Activated CD8-positive, alpha-beta memory T cell treated with anti-CD3 and anti-CD28 coated beads for 1 hour (primary cell): Measurements from ENCODE around the gene CELF2.
"Not testable (repeated sequence)": the region's sequence is repeated elsewhere in the genome, so short reads cannot be mapped to it uniquely, and the experiment has no call there.

Source experiments
- DNase-seq, 2 donors: peaks; one replicate each; pipeline ENCODE4 v3.0.0-alpha.2; 2020; ENCODE audit warnings: low read depth in 1 of 2; ENCODE audit errors: extremely low read depth in 1 of 2

The CELF2 gene

DNA sequence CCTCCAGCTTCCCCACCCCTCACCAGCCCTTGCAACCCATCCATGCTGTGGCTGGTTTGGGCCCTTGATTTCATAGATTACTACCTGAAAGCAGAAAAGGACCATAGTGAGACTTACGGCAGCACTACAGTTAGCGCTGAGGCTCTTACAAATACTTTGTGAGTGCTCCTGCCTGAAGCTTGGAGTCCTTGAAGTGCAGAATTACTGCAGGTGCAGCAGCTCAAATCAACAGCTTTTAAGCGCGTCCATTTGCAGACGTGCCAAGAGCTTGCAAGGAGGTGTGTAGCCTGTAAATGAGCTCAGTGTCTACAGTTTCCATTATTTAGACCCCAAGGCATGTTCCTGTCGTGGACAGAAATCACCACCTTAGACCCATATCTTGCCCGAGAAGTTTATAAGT is 103.0 kb downstream of the CELF2 start:
- no peak for DNase-seq

DNA sequence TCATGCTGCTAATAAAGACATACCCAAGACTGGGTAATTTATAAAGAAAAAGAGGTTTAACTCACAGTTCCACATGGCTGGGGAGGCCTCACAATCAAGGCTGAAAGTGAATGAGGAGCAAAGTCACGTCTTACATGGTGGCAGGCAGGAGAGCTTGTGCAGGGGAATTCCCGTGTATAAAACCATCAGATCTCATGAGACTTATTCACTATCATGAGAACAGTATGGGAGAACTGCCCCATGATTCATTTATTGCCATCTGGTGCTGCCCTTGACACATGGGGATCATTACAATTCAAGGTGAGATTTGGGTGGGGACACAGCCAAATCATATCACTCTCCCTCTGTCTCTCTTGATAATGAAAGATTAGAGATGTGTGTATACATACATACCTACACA is 106.2 kb downstream of the CELF2 start:
- DNase-seq = not testable (repeated sequence)

DNA sequence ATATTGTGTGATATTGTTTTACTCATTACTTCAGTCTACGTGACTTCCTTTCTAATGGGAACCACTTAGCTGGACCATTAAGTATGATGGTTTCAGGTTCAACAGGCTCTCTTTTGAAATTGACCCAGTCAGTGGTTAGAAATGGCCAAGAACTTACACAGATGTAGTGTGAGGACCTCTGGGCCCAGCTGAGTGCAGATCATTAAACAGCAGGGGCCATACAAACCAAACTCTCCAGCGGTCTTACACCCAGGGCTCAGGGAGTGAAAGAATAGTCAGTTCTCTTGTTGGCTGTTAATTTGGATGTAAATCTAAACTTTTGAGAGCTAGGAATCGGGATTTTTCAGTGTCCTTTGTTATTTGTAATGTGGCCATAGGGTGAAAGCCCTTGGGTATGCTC is 107.3 kb downstream of the CELF2 start:
- no peak for DNase-seq

DNA sequence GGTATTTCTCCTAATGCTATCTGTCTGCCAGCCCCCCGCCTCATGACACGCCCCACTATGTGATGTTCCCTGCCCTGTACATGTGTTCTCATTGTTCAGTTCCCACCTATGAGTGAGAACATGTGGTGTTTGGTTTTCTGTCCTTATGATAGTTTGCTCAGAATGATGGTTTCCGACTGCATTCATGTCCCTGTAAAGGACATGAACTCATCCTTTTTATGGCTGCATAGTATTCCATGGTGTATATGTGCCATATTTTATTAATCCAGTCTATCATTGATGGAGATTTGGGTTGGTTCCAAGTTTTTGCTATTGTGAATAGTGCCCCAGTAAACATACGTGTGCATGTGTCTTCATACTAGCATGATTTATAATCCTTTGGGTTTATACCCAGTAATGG is 109.3 kb downstream of the CELF2 start:
- DNase-seq = not testable (repeated sequence)

DNA sequence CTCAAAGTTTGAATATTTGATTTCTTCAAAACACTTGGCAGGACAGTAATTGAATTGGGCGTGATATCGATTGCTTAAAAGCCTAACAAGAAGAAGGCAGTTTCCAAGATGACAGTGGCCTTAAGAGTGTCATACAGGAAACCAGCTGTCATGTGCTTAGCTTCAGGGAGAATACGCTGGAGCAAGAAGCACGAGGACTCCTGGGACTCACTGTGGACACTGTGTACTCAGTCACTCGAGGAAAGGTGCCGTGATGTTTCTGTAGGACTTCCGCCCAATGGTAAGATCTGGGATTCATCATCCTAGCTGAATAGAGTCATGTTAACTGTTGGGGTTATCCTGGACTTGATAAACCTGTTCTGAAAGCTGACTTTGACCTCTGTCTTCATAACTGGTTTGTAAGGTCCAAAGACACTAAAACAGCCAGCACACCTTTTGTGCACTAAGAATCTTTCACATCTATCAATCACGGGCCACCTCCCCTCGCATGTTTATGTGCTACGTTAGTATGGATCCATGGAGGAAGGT is 113.5 kb downstream of the CELF2 start:
- DNase-seq = no peak

DNA sequence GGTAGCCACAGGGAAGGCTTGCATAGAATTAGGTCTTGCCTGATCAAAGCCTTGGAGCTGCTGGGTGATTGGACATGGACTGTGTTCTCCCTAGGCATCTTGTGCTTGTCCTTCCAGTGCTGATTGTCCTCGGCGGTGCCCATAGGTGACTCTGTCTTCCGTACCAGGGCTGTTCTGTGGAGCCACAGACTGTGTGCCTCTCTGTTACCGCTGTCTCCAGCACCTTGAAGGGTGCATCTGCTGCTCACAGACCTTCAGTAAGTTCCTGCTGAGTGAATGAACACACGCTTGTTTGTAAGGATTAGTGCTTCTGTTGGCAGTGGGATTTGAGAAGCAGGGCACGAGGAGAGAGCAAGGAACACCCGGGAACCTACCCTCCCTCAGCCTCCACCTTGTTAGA is 116.7 kb downstream of the CELF2 start:
- no peak for DNase-seq

DNA sequence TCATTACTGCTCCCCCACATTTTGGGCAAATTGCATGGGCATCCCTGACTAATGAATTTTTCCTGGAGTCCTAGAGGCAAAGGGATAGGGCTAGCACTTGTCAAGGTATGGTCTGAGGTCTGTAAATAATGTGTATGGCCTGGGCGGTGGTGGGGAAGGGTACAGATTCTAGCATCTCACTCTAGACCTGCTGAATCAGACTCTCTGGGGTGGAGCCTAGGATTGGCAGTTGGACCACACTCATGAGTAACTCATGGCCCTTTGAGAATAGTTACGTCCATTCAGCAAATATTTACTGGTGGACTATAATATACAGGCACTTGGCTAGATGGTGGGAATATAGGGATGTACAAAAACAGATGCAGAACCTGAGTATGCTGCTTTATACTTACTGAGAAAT is 118.0 kb downstream of the CELF2 start:
- no peak for DNase-seq

DNA sequence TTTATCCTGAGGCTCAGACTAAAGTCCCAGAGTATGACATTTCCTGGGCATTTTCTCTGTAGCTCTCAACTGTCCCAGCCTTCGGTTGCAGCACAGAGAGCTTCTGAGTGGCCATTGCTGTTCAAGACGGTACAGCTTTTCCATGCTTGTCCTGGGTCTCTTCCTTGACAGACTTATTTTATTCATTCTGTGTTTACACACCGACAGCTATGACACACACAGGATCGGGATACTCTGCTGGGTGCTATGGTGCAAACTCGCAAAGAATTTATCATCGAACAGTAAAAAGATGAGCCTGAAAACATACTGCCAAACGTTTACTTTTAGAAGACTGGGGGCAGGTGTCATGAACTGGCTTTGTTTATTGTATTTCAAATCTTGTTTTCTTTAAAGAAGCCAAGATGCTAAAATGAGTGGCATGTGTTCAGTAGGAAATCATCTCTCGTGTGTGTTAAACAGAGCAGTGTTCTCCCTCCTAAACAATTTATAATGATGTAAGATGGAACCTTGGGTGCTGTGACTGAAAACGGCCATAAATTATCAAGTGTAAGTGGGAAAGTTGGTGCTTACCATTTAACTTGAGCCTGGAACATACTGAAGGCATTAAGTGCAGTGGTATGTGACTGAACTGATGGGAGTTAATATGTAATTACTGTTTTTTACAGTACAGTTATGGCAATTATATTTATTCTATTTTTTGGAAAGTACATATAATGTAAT is 120.8 kb downstream of the CELF2 start:
- DNase-seq = no peak

DNA sequence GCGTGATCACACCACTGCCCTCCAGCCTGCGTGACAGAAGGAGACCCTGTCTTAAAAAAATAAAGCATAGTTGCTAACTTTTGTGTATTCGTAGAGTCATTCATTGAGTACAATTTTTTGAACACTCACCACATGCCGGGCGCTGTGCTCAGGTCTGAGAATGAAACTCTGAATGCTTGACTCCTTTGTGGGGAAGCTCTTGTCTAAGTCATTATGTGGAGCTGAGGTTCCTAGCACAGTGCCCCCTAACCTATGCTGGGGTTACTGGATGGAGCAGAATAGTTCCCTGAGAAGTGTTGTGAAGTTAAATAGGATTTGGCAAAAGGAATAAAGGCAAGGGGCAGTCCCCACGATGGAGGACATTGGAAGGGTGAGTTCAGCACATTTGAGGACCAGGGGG is 123.3 kb downstream of the CELF2 start:
- DNase-seq = no peak

DNA sequence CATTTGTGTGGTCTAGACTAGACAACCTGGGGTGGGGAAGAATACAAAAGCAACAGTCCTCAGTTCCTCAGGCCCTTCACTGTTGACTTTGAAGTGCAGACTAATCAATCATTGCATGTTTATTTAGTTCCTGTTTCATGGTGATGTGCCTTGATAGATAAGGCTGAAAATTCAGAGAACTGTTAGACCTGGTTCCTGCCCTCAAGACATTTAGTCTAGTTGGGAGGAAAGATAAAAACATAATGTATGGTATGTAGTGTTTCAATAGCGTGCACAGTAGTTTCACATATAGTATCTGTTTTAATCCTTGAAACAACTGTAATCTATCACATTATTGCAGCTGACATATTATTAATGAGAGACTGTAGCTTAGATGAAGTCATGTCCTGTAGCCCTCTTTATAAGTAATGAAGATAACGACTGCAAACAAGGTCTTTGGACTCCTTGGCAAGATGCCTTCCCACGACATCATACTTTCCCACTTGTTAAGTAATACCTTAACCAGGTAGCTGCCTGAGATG is 124.0 kb downstream of the CELF2 start:
- no peak for DNase-seq

DNA sequence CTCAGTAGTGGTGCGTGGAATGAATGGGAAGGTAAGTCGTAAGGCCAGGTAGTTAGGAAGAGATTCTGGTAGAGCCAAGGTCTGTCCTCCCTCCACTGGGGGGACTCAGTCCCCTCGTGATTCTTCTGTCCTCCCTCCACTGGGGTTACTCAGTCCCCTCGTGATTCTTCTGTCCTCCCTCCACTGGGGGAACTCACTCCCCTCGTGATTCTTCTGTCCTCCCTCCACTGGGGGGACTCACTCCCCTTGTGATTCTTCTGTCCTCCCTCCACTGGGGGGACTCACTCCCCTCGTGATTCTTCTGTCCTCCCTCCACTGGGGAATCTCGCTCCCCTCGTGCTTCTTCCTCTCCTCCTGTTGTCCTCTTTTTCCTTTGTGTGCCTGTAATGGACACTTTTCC is 125.1 kb downstream of the CELF2 start:
- DNase-seq = no peak

DNA sequence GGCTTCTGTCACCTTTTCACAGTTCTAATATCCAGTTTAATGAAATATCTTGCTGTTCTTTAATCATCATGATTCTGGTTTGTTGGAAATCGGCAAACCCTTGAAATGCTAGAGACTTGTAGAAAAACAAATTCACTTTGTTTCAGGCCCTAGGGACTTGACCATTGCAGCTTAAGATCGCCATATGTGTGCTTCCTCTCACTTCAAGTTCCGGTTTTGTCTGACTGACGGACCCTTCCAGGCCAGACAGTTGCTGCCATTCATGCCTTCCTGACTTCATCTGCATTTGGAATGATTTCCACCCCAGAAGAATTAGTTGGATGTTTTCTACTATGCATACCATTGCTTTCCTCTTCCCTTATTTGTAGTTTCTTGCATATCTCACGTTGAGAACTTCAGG is 125.6 kb downstream of the CELF2 start:
- no peak for DNase-seq

DNA sequence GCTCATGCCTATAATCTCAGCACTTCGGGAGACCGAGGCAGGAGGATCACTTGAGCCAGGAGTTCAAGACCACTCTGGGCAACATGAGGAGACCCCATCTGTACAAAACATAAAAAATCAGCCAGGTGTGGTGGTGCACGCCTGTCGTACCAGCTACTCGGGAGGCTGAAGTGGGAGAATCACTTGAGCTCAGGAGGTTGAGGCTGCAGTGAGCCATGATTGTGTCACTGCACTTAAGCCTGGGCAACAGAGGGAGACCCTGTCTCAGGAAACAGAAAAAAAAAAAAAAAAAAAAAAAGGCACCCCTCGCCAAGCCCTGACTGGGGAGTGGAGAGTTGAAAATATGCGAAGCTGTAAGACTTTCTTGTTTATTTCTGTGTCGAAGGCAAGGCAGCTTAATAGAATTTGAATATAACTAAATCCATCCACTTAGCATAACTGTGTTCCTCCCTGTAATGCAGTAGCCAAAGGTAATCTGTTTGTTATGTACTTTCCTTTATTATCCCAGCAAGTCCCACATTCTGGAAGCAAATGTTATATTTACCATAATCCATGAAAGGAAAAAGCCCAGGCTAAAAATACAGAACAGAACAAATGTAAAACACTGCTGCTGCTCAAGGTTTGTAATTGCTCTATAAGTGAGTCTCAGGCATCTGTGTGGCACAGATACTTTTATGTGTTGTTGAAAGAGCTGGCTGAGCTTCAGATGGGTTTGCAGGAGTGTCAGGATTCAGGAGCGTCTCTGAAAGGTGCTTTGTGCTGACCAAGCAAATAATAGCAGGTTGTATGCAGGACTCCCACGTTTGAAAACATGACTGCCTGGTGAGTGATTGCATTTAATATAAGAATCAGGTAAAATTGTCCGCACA is 127.2 kb downstream of the CELF2 start:
- no peak for DNase-seq

DNA sequence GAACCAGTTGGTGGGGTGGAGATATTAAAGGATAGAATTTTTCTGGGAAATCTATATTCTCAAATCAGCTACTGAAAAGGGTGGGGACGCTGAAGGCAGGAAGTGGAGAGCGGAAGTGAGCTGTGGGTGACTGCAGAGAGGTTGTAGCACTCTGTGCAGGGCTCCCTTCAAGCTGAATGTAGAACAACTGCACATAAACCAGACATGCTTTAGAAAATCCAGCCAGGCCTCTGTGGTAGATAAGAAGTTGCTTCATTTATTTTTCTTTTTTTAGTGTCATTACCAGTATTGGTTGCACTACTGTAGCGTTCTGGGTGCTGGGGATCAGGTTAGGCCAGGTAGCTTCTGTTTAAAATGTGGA is 127.8 kb downstream of the CELF2 start:
- DNase-seq = peak in 1 of 2 donors; percentile 38

DNA sequence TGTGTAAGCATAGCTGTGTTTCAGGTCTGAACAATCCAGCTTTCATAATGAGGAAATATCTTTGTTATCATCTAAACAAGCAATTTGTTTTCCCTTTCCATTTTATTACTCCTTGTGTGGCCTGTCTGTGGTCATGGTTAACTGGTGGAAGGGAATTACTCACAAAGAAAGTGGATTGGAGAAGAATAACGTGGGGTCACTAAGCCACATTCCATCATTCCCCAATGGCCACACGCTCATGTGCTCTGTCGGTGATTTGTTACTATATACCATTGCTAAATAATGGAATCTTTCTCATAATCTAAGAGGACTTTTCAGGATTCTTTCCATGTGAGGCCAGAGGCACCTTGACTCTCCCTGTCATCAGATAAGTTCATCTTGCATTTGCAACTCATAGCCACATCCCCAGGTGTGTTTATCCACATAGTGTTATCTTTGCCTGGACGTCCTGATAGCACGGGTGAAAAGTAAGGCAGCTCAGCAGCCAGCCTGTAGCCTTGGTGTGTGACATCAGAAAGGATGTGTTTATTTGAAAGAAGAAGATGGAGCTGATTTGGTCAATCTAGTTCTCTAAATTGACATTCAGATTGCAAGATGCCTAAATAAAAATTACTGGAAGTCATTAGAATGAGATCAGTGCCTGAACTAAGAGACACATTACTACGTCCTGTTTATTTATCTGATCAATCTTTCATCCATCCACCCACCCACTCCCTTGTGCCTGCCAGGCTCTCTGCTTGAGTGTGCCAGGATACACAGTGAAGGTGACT is 128.9 kb downstream of the CELF2 start:
- DNase-seq = no peak

DNA sequence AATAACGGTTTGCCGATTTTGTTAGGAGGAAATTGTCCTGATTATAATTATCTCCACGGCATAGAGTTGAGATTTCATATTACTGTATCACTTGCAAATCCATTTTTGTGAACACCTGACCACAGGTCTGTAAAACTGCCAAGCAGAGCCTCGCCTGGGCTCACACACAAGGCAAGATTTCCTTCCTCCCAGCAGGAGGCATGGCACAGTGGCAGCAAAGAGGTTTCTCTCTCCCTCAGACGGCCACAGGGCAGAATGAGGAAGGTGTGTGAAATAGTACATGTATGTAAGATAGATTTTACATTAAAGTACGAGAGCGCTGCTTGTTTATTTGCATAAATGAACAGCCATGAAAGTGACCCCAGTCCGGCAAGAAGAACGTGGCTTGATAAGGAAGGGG is 130.1 kb downstream of the CELF2 start:
- no peak for DNase-seq

DNA sequence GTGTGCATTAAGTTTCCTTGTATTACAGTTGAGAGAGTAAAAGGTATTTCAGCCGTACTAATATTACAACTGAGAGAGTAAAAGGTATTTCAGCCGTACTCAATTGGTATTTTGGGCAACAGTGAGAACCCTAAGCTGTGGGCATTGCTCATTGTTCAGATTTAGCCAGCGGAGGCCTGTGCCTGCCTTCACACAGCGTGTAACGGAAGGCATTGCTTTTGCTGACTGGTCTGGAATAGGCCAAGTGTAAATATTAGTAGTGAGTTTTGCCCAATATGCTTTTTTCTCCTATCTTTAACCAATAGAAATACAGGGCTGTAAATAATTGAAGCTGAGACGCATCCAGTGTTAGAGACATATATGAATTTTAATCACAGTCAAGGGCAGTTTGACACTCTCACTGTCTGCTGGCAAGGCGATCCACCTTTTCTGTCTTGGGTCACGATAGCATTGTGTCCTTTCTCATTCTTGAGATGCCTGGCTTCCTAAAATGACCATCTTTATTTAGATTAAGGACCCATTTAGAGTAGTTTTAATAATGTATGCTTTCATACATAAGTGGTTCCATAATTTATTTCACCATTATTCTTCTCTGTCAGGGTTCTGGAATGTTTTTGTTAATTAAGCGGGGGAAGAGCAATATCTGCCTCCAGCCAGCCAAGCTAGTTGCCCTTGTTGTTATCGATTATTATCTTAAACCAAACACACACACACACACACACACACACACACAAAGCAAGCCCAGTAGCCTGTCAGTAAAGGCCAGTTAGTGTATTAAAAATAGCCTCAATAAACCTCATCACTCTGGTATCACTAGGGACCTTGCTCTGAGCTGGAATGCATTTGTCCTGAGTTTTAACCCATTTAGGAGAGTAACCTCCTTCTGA is 130.7 kb downstream of the CELF2 start:
- DNase-seq = no peak

DNA sequence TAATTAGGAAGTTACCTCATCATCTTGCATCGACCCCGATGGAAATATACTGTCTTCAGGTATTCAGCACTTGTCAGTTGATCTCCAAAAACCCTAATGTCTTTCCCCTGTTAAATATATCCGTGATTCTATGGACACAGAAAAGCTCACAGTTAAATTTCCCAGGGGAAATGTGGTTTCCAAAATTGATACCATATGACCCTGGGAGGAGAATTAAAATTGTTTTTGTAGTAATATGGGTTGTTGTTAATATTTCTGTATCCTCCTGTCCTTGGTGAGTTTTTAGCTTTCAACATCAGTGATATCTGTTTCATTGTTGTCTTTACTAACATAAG is 132.1 kb downstream of the CELF2 start:
- no peak for DNase-seq

DNA sequence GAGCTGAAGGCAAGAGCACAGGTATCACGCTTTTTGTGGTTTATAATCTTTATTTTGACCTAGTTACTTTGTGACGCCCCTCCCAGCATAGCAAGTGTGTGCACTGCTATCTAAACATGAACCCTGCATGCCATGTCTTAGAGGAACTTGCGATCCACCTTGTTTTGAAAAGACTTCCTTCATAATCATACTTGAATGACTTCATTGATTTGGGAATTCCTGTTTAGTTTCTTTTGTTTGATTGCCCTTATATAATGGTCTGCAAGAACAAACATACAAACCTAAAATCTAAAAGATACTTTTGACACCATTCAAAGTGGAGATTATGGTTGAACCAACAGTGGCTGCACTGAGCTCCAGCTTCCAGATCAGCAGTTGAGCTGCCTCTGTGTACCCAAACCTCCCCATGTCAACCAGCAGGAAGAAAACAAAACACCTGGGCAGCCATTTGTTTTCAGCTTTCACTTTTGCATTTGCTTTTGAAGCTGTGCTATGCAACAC is 132.6 kb downstream of the CELF2 start:
- DNase-seq = no peak

DNA sequence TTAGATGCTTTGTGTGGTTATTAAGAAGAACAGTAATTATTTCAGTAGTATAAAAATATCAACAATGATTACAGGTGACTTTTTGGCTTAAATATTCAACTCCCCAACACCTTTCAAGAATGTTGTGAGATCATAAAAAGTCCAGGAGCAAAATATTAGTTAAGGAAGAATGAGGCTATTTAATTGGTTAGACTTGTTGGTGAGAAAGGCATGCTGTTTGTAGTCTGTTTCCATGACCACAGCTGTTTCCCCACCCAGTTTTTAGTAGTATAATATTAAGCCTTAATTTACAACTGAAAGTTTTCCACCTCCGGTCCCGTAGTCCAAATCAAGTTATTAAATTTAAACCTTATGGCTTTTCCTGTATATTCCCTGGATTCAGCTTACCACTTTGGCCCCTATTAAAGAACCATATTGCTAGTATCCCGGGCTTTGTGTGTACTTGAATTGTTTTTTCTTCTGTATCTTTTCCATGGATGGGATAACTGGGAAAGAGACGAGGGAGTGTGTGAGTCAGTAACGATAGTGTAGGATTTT is 133.3 kb downstream of the CELF2 start:
- no peak for DNase-seq
